Measurements from ENCODE around the gene KLK15. TPM values are rescaled to one million over a fixed set of nuclear protein-coding genes. Genes with fewer than 3 reads are reported as not detected.

KLK15 gene
- polyA plus RNA-seq, 1 donor from 2014 or later: not detected

DNA sequence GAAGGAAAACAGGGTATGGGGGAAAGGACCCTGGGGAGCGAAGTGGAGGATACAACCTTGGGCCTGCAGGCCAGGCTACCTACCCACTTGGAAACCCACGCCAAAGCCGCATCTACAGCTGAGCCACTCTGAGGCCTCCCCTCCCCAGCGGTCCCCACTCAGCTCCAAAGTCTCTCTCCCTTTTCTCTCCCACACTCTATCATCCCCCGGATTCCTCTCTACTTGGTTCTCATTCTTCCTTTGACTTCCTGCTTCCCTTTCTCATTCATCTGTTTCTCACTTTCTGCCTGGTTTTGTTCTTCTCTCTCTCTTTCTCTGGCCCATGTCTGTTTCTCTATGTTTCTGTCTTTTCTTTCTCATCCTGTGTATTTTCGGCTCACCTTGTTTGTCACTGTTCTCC, 24.0 kb upstream of the KLK15 start:
- H3K79me2 ChIP-seq (replicated peaks; ENCODE audit: insufficient read depth, low read length): no peaks in the 10 kb centered on the region
- no peak overlapping the region for H2AFZ ChIP-seq (ENCODE audit: low read depth, low read length)
- no peaks in the 10 kb centered on the region for H3K36me3 ChIP-seq (ENCODE audit: insufficient read depth, low read length)

DNA sequence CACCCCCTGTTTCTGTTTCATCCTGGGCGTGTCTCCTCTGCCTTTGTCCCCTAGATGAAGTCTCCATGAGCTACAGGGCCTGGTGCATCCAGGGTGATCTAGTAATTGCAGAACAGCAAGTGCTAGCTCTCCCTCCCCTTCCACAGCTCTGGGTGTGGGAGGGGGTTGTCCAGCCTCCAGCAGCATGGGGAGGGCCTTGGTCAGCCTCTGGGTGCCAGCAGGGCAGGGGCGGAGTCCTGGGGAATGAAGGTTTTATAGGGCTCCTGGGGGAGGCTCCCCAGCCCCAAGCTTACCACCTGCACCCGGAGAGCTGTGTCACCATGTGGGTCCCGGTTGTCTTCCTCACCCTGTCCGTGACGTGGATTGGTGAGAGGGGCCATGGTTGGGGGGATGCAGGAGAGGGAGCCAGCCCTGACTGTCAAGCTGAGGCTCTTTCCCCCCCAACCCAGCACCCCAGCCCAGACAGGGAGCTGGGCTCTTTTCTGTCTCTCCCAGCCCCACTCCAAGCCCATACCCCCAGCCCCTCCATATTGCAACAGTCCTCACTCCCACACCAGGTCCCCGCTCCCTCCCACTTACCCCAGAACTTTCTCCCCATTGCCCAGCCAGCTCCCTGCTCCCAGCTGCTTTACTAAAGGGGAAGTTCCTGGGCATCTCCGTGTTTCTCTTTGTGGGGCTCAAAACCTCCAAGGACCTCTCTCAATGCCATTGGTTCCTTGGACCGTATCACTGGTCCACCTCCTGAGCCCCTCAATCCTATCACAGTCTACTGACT, 21.4 kb upstream of the KLK15 start, which contains the start of gene KLK3:
Gene KLK3, plus strand, starts transcription at position 280 of the 775 bp plus-strand sequence. Its CDS starts 41 bp downstream, at position 321.
- Histone ChIP-seq H4K20me1 (ENCODE audit: insufficient read depth) (no peaks in the 10 kb centered on the region), H3K79me2 (replicated peaks; ENCODE audit: insufficient read depth, low read length) (no peaks in the 10 kb centered on the region), H3K4me2 (ENCODE audit: low read length) (no peak within 1 kb of the TSS), H3F3A (ENCODE audit: insufficient read depth, low read length, poor library complexity, severe bottlenecking) (no peaks in the 10 kb centered on the region), H3K36me3 (ENCODE audit: insufficient read depth, low read length) (no peaks in the 10 kb centered on the region), H3K9me3 (ENCODE audit: low read length) (no peaks in the 10 kb centered on the region), H3K27ac (ENCODE audit: low read length) (no peak within 1 kb of the TSS), H3K9ac (ENCODE audit: low read length) (no peak within 1 kb of the TSS), H3K27me3 (ENCODE audit: insufficient read depth, low read depth, low read length) (no peaks in the 10 kb centered on the region), H3K9me2 (ENCODE audit: insufficient read depth, low read length) (no peaks in the 10 kb centered on the region), H3K4me3 (ENCODE audit: low read length) (no peak within 1 kb of the TSS), H2AFZ (ENCODE audit: low read depth, low read length) (no peak within 1 kb of the TSS)
- TF ChIP-seq EZH2 (IDR thresholded peaks at IDR 0.05; ENCODE audit: borderline replicate concordance, insufficient read depth, low read length, poor library complexity, severe bottlenecking) (no peak), TAF1 (IDR thresholded peaks at IDR 0.05; ENCODE audit: low read depth) (no peak), SMC3 (conservative IDR thresholded peaks at IDR 0.05; ENCODE audit: poor library complexity) (no peak), RAD21 (conservative IDR thresholded peaks at IDR 0.05) (no peak), POLR2AphosphoS5 (IDR thresholded peaks at IDR 0.05) (no peak), MXI1 (conservative IDR thresholded peaks at IDR 0.05; ENCODE audit: poor library complexity, severe bottlenecking) (no peak), EP300 (conservative IDR thresholded peaks at IDR 0.05; ENCODE audit: poor library complexity, severe bottlenecking) (no peak)
- TF ChIP-seq, protein P1, sequence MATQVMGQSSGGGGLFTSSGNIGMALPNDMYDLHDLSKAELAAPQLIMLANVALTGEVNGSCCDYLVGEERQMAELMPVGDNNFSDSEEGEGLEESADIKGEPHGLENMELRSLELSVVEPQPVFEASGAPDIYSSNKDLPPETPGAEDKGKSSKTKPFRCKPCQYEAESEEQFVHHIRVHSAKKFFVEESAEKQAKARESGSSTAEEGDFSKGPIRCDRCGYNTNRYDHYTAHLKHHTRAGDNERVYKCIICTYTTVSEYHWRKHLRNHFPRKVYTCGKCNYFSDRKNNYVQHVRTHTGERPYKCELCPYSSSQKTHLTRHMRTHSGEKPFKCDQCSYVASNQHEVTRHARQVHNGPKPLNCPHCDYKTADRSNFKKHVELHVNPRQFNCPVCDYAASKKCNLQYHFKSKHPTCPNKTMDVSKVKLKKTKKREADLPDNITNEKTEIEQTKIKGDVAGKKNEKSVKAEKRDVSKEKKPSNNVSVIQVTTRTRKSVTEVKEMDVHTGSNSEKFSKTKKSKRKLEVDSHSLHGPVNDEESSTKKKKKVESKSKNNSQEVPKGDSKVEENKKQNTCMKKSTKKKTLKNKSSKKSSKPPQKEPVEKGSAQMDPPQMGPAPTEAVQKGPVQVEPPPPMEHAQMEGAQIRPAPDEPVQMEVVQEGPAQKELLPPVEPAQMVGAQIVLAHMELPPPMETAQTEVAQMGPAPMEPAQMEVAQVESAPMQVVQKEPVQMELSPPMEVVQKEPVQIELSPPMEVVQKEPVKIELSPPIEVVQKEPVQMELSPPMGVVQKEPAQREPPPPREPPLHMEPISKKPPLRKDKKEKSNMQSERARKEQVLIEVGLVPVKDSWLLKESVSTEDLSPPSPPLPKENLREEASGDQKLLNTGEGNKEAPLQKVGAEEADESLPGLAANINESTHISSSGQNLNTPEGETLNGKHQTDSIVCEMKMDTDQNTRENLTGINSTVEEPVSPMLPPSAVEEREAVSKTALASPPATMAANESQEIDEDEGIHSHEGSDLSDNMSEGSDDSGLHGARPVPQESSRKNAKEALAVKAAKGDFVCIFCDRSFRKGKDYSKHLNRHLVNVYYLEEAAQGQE (IDR thresholded peaks at IDR 0.05; ENCODE audit: borderline replicate concordance): no peak
- TF ChIP-seq, protein P2, sequence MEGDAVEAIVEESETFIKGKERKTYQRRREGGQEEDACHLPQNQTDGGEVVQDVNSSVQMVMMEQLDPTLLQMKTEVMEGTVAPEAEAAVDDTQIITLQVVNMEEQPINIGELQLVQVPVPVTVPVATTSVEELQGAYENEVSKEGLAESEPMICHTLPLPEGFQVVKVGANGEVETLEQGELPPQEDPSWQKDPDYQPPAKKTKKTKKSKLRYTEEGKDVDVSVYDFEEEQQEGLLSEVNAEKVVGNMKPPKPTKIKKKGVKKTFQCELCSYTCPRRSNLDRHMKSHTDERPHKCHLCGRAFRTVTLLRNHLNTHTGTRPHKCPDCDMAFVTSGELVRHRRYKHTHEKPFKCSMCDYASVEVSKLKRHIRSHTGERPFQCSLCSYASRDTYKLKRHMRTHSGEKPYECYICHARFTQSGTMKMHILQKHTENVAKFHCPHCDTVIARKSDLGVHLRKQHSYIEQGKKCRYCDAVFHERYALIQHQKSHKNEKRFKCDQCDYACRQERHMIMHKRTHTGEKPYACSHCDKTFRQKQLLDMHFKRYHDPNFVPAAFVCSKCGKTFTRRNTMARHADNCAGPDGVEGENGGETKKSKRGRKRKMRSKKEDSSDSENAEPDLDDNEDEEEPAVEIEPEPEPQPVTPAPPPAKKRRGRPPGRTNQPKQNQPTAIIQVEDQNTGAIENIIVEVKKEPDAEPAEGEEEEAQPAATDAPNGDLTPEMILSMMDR (IDR thresholded peaks at IDR 0.05; ENCODE audit: poor library complexity, severe bottlenecking): no peak

More for the DNA sequence above, 24.0 kb upstream of the KLK15 start:
- Histone ChIP-seq H3K9me3 (ENCODE audit: low read length) (no peaks in the 10 kb centered on the region), H3K9me2 (ENCODE audit: insufficient read depth, low read length) (no peaks in the 10 kb centered on the region), H3K4me2 (ENCODE audit: low read length) (no peak overlapping the region), H3K27me3 (ENCODE audit: insufficient read depth, low read depth, low read length) (no peaks in the 10 kb centered on the region), H3K4me3 (ENCODE audit: low read length) (no peak overlapping the region), H3F3A (ENCODE audit: insufficient read depth, low read length, poor library complexity, severe bottlenecking) (no peaks in the 10 kb centered on the region), H3K9ac (ENCODE audit: low read length) (no peak overlapping the region), H3K27ac (ENCODE audit: low read length) (no peak overlapping the region), H4K20me1 (ENCODE audit: insufficient read depth) (no peaks in the 10 kb centered on the region)
- TF ChIP-seq, protein P1 (IDR thresholded peaks at IDR 0.05; ENCODE audit: borderline replicate concordance): no peak
- TF ChIP-seq, protein P2 (IDR thresholded peaks at IDR 0.05; ENCODE audit: poor library complexity, severe bottlenecking): no peak
- no peak for TF ChIP-seq MXI1 (conservative IDR thresholded peaks at IDR 0.05; ENCODE audit: poor library complexity, severe bottlenecking)
- TF ChIP-seq POLR2AphosphoS5 (IDR thresholded peaks at IDR 0.05): no peak
- TF ChIP-seq EZH2 (IDR thresholded peaks at IDR 0.05; ENCODE audit: borderline replicate concordance, insufficient read depth, low read length, poor library complexity, severe bottlenecking): no peak
- no peak for TF ChIP-seq TAF1 (IDR thresholded peaks at IDR 0.05; ENCODE audit: low read depth)
- TF ChIP-seq EP300 (conservative IDR thresholded peaks at IDR 0.05; ENCODE audit: poor library complexity, severe bottlenecking): no peak
- TF ChIP-seq SMC3 (conservative IDR thresholded peaks at IDR 0.05; ENCODE audit: poor library complexity): no peak
- no peak for TF ChIP-seq RAD21 (conservative IDR thresholded peaks at IDR 0.05)

Data from neural cell (in vitro differentiated cells).